ENCODE data around the gene TRPM4. TPM values are rescaled to one million over a fixed set of nuclear protein-coding genes. Genes with fewer than 3 reads are reported as not detected.
A peak's percentile ranks its signal among the peaks of the same experiment; 100 is the strongest.
"Not testable (repeated sequence)": the region's sequence is repeated elsewhere in the genome, so short reads cannot be mapped to it uniquely, and the experiment has no call there.

TRPM4 gene
- total RNA-seq, 1 experiment from 2014 or later: 3.9 TPM

DNA sequence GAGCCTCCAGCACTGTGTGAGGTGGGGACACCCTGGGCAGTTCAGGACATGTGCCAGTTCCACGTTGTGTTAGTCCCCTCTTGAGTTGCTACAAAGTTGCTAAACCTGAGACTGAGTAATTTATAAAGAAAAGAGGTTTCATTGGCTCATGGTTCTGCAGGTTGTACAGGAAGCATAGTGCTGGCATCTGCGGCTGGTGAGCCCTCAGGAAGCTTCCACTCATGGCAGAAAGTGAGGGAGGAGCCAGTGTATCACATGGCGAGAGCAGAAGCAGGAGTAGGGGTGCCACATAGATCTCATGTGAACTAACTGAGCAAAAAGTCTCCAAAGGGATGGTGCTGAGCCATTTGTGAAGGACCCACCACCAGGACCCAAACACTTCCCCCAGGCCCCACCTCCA, 33.2 kb downstream of the TRPM4 start:
- no peak for DNase-seq (ENCODE audit: low spot score)

DNA sequence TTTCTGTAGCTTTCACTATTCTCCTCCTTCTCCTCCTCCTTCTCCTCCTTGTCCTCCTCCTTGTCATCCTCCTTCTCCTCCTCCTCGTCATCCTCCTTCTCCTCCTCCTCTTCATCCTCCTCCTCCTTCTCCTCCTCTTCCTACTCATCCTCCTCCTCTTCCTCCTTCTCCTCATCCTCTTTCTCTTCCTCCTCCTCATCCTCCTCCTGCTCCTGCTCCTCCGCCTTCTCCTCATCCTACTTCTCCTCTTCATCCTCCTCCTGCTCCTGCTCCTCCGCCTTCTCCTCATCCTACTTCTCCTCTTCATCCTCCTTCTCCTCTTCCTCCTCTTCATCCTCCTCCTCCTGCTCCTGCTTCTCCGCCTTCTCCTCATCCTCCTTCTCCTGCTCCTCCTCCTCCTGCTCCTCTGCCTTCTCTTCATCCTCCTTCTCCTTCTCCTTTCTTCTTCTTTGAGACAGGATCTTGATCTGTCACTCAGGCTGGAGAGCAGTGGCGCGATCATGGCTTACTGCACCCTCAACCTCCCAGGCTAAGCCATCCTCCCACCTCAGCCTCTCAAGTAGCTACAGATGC, 36.3 kb downstream of the TRPM4 start:
- no peak for DNase-seq (ENCODE audit: low spot score)

DNA sequence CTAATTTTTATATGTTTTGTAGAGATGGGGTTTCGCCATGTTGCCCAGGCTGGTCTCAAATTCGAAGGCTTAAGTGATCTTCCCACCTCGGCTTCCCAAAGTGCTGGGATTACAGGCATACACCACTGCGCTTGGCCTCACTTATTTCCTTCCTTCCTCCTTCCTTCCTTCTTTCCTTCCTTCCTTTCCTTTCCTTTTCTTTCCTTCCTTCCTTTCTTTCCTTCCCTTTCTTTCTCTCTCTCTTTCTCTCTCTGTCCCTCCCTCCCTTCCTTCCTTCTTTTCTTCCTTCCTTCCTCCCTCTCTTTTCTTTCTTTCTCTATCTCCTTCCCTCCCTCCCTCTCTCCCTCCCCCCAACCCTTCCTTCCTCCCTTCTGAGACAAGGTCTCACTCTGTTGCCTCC, 36.8 kb downstream of the TRPM4 start:
- DNase-seq (ENCODE audit: low spot score): no peak

DNA sequence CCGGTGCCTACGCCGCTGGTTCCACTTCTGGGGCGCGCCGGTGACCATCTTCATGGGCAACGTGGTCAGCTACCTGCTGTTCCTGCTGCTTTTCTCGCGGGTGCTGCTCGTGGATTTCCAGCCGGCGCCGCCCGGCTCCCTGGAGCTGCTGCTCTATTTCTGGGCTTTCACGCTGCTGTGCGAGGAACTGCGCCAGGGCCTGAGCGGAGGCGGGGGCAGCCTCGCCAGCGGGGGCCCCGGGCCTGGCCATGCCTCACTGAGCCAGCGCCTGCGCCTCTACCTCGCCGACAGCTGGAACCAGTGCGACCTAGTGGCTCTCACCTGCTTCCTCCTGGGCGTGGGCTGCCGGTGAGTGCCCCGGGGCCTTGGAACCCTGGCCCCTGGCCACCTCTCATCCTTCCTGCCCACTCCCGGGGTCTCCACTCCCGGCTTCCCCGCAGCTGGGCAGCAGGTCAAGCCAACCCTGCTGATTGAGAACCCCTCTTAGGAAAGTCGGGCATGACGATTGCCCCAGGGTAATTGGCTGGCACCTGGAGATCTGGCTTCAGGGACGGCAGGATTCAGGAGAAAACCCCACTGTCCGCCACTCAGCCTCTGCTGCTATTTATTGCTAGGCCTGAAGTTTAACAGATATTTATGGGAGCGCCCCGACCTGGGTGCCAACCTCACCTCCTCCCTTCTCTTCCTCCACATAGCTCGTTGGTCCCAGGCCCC, 39.1 kb downstream of the TRPM4 start:
- DNase-seq (ENCODE audit: low spot score): no peak

DNA sequence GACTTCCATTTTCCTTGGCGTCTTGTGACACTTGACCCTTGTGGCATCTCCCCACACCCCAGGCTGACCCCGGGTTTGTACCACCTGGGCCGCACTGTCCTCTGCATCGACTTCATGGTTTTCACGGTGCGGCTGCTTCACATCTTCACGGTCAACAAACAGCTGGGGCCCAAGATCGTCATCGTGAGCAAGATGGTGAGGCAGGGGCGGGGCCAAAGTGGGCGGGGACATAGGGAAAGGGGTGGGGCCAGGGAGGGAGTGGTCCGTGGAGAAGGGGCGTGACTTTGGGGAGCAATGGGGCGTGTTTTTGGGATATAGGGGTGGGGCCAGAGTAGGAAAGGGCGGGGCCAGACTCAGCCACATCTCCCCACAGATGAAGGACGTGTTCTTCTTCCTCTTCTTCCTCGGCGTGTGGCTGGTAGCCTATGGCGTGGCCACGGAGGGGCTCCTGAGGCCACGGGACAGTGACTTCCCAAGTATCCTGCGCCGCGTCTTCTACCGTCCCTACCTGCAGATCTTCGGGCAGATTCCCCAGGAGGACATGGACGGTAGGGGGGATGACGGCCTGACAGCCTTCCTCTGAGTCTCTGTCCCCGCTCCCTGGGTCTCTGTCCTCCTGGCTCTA, 42.8 kb downstream of the TRPM4 start:
- DNase-seq (ENCODE audit: low spot score): no peak

DNA sequence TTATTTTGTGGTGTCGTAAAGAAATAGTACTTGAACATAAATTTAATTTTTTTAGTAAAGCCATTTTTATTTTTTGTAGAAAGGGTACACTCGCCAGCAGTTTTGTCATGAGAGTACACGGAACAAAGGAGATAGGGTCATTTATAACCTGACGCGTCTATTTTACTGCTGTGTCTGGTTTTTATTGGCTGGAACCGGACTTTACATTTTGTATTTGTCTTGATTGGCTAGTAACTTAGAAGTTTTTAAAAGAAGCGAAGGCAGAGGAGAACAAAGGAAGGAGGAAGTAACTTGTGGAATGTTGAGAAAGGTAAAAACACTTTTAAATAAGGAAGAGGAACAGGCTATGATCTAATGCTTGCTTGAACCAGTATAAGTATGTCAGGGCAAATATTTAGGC, 43.5 kb downstream of the TRPM4 start:
- no peak for DNase-seq (ENCODE audit: low spot score)

DNA sequence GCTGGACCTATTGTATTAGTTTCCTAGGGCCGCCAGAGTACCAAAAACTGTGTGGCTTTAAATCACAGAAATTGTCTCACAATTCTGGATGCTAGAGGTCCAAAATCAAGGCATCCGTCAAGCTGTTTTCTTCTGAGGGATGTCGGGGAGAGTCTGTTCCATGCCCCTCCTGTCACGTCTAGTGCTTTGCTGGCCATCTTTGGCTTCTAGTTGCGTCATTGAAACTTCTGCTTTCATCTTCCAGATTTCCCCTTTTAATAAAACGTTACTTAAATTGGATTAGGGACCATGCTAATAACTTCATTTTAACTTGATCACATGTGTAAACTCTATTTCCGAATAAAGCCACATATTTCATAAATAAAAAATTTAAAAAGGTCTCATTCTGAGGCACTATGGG, 47.5 kb downstream of the TRPM4 start:
- no peak for DNase-seq (ENCODE audit: low spot score)

DNA sequence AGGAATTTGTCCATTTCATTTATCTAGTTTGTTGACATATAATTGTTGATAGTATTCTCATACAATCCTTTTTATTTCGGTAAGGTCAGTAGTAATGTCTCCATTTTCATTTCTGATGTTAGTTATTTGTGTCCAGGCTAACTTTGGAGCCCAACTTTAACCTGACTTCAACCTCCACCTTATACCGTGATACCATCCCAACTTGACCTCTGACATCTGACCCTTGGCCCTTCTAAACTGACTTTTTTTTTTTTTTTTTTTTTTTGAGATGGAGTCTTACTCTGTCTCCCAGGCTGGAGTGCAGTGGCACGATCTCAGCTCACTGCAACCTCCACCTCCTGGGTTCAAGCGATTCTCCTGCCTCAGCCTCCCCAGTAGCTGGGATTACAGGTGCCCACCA, 51.9 kb downstream of the TRPM4 start:
- not testable (repeated sequence) for DNase-seq (ENCODE audit: low spot score)

DNA sequence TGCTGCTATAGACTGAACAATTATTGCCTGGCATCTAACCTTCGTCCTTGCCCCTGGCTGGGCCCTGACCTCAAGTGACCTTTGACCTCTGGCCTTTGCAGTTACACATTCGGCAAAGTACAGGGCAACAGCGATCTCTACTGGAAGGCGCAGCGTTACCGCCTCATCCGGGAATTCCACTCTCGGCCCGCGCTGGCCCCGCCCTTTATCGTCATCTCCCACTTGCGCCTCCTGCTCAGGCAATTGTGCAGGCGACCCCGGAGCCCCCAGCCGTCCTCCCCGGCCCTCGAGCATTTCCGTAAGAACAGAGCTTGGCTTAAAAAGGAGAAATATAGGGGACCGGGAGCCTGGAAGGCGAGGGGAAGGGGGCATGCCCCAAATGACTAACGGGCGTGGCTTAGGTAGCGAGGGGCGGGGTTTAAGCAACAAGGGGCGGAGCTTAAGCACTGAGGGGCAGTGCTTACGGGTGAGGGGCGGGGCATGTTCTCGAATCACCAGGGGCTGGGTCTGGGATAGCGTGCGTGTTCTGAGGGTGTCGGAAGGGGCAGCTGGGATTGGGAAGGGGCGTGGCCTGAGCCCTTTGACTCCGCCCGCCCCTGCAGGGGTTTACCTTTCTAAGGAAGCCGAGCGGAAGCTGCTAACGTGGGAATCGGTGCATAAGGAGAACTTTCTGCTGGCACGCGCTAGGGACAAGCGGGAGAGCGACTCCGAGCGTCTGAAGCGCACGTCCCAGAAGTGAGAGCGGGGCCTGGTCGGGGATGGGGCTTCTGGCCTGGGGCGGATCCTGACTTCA, 52.7 kb downstream of the TRPM4 start:
- DNase-seq (ENCODE audit: low spot score): no peak

DNA sequence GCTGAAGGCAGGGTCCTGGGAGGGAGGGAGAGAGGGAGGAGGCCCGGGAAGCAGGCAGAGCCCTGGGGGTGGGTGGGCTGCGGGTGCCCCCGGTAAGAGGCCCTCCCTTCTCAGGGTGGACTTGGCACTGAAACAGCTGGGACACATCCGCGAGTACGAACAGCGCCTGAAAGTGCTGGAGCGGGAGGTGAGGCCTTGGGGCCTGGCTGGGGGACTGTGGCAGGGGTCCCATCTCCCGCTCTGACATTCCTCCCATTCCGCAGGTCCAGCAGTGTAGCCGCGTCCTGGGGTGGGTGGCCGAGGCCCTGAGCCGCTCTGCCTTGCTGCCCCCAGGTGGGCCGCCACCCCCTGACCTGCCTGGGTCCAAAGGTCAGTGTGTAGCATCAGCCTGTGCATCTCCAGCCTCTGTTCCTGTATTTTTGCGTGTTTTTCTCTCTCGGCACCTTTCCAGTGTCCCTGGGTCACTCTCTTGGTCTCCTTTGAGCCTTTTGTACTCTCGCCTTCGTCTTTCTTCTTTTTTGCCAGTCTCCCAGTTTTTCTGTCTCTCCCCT, 53.4 kb downstream of the TRPM4 start:
- DNase-seq (ENCODE audit: low spot score): no peak

DNA sequence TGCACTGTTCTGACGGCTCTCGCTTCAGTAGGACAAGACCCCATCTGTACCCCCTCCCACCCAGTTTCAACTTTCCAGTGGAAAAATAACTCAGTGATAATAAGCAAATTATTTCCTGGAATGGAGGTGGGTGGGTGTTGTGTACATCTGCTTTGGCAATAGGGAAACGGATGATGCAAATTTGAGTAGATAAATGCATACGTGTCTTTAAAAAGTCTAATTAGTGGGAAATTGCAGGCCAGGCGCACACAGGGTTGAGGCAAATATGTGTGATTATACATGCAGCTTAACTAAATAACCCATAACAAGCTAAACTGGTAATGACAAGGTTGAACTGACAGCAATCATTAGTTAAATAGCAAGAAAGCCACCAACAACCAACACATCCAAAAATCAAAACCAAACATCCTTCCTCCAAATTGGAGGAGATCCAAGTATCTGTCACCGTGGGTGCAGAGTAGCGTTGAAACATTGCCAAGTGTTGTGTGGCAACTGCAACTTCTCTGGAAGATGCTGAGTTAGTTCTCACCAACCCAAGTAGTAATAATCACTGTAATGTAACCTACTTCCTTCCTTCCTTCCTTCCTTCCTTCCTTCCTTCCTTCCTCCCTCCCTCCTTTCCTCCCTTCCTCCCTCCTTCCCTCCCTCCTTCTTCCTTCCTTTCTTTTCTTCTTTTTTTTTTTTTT, 54.6 kb downstream of the TRPM4 start:
- no peak for DNase-seq (ENCODE audit: low spot score)

DNA sequence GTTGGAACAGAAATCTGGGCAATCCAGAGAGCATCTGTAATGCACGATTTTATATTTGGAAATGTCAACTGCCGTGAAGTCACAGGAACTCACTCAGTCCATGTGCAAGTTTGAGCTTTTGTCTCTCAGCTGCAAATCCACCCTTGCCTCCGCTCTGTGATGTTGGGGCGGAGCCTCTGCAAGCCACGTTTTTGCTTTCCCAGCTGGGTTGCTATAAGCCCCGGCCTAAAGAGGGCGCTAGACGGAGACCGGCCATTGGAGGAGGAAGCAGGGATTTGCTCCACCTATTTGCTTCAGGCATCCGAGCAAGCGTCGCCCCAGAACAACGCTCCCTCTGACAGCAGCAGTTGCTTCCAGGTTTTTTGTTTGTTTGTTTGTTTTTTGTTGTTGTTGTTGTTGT, 56.2 kb downstream of the TRPM4 start:
- DNase-seq (ENCODE audit: low spot score): no peak

DNA sequence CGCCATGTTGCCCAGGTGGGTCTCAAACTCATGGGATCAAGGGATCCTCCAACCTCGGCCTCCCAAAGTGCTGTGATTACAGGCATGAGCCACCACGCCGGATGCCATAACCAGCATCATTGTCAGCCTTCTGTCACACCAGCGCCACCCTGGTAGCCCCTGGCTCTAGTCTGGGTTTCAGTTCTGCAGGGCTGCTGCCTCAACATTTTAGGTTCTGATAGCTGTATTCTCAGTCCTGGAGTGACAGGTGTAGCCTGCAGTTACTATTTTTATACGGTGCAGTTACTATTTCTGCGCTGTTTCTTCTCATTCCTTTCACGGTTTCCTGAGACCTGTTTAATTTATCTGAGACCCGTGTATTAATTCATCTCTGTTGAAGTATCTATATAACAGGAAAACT, 57.1 kb downstream of the TRPM4 start:
- no peak for DNase-seq (ENCODE audit: low spot score)

DNA sequence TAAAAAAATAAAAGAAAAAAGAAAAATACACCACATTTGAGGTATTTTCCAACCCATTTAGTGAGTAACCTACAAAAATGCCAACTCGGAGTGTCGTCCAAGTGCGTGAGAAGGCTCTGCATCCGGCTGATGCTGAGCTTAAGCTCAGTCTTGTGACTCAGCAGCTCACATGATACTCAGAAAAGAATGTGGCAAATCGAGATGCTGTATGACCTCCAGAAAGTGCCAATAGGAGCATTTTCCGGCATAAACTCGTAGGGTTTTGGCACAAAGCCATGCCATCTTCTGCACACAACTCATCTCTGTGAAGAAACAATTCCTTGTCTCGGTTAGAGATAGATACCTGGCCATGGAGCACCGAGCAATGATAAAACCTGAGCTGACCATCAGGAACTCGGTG, 58.5 kb downstream of the TRPM4 start:
- peak; percentile 83 for DNase-seq (ENCODE audit: low spot score)

DNA sequence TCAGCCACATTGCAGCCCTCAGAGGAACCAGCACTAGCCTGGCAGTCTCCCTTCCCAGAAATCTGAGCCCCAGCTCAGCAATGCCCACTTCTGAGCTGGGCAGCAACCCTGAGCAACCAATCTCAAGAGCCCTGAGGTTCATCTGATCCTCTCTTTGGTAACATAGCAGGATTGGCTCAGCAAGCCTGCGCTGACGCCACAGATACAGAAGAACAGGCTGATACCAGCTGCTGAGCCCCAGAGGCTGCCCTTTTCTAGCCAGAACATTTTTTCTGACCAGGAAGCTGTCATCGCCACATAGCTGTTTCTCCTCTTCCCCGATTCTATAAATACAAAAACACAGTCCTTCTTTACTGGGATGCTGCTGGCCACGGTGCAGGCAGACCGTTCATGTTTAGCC, 59.8 kb downstream of the TRPM4 start:
- no peak for DNase-seq (ENCODE audit: low spot score)

DNA sequence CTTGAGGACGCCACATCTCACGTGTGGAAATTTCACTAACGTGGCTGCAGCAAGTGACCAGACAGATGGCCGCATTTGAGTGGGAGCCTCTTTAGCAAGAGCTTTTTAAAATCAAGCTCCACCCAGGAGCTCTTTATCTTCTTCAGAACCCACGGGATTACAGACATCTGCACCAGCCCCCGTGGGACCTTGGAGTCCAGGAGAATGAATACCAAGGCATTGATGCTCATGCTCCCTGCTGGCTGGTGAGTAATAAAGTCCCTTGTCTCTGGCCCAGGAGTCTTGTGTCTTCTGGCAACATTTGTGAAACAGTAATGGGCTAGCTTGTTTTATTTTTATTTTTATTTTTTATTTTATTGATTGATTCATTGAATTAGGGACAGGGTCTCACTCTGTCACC, 64.4 kb downstream of the TRPM4 start:
- DNase-seq (ENCODE audit: low spot score): no peak

DNA sequence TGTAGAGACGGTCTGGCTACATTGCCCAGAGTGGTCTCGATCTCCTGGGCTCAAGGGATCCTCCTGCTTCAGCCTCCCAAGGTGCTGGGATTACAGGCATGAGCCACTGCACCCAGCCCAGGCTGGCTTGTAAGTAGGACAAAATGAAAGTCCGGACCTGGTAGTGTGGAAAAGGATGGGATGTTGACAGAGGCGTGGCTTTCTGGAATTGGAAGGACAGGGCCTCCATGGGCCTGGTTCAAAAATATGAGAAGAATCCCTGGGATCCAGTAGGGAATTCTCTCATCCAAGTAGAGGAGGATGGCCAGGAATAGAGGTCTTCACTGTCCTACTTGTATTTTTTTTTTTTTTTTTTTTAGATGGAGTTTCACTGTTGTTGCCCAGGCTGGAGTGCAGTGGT, 64.9 kb downstream of the TRPM4 start:
- no peak for DNase-seq (ENCODE audit: low spot score)

DNA sequence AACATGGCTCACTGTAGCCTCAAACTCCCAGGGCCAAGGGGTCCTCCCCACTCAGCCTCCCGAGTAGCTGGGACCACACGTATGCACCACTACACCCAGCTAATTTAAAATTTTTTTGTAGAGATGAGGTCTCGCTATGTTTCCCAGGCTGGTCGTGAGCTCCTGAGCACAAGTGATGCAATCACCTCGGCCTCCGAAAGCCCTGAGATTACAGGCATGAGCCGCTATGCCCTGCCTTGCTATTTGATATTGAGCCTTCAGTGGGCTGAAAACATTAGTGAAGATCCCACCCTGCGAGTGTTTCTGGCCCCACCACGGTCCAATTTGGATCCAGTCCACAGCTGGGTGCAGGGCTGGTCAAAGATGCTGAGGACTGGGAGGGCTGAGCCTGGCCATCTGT, 65.9 kb downstream of the TRPM4 start:
- no peak for DNase-seq (ENCODE audit: low spot score)

DNA sequence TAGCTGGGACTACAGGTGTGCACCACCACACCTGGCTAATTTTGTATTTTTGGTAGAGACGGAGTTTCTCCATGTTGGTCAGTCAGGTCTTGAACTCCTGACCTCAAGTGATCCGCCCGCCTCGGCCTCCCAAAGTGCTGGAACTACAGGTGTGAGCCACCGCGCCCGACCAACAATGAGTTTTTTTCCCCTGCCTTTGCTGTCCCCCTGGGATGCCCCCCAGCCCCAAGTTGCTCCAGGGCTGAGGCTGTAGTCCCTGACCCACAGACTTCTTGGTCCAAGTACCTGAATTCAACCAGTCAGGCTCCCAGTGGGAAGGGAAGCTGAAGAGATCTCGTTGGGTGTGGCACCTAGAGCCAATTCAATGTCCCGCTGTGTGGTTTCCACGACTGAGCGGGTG, 66.8 kb downstream of the TRPM4 start:
- not testable (repeated sequence) for DNase-seq (ENCODE audit: low spot score)

DNA sequence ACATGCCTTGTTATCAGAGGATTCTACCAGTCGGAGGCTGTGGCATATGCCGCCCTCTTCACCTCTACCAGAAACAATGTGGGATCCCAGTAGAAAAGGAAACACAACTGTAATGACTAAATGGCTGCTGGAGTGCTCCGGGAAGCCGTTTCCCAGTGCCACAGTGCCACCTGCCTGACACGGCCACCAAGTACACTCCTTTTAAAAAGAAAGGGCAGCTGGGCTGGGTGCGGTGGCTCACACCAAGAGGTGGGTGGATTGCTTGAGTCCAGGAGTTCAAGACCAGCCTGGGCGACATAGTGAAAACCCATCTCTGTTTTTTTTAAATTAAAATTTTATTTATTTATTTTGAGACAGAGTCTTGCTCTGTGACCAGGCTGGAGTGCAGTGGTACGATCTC, 67.3 kb downstream of the TRPM4 start:
- peak; percentile 91 for DNase-seq (ENCODE audit: low spot score)

DNA sequence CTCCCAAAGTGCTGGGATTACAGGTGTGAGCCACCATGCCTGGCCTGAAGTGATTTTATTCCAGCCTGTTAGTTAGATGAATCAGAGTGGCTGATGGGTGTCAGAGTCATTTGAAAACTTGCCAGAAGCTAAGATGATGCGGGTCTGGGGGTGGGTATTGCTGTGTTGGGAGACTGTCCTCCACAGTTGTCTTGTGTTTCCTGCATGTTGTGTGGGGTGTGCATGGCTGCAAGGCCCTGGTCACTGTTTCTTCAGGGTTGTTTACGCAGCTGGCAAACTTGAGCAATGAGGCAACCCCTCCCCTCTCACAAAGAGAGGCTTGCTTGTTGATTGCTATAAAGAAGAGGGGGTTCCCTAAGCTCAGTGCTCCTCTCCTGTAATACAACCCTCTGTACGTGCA, 71.8 kb downstream of the TRPM4 start:
- DNase-seq (ENCODE audit: low spot score): no peak

DNA sequence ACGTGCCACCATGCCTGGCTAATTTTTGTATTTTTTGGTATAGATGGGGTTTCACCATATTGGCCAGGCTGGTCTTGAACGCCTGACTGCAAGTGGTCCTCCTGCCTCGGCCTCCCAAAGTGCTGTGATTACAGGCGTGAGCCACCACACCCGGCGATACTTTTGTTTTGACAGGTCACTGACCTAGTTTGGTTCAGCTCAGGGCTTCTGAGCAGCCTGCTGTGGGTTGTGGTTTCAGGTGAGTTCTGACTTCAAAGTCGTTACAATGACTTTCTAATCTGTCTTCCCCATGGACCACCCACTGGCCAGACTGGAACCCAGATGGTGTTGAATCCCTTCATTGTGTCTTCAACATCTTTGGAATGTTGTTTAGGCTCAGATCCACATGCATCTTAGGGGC, 73.8 kb downstream of the TRPM4 start:
- no peak for DNase-seq (ENCODE audit: low spot score)
